DOHH2 (cell line): ENCODE data around the gene NOD2.

Experiments used
- EZH2phosphoT487 ChIP-seq: fragments of 200-600 bp; sonication (generic); IDR thresholded peaks from 2 replicates; pipeline ENCODE4 v1.6.1; 2017; ENCODE audit warnings: borderline replicate concordance, mild to moderate bottlenecking, antibody characterized with exemption, low read length, moderate library complexity, mixed read lengths
- TF ChIP-seq, protein P1 (sequence below): fragments of 200-600 bp; sonication (generic); IDR thresholded peaks from one replicate; pipeline ENCODE4 v1.5.1; 2014; ENCODE audit warnings: antibody characterized with exemption, mild to moderate bottlenecking, low read depth, low read length; ENCODE audit not compliant: poor library complexity, severe bottlenecking

GRCh38 chr16:50762241-50762640 is 68.8 kb downstream of the NOD2 start:
- TF ChIP-seq, protein P1, sequence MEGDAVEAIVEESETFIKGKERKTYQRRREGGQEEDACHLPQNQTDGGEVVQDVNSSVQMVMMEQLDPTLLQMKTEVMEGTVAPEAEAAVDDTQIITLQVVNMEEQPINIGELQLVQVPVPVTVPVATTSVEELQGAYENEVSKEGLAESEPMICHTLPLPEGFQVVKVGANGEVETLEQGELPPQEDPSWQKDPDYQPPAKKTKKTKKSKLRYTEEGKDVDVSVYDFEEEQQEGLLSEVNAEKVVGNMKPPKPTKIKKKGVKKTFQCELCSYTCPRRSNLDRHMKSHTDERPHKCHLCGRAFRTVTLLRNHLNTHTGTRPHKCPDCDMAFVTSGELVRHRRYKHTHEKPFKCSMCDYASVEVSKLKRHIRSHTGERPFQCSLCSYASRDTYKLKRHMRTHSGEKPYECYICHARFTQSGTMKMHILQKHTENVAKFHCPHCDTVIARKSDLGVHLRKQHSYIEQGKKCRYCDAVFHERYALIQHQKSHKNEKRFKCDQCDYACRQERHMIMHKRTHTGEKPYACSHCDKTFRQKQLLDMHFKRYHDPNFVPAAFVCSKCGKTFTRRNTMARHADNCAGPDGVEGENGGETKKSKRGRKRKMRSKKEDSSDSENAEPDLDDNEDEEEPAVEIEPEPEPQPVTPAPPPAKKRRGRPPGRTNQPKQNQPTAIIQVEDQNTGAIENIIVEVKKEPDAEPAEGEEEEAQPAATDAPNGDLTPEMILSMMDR: no peak
- no peak for TF ChIP-seq EZH2phosphoT487
